NCI-H1694 (cell line): Measurements from ENCODE around the gene MDC1.

Experiments
- DNase-seq: peaks from one replicate; lab custom pipeline; 2025; lab: John Stamatoyannopoulos, UW

The MDC1 gene

DNA sequence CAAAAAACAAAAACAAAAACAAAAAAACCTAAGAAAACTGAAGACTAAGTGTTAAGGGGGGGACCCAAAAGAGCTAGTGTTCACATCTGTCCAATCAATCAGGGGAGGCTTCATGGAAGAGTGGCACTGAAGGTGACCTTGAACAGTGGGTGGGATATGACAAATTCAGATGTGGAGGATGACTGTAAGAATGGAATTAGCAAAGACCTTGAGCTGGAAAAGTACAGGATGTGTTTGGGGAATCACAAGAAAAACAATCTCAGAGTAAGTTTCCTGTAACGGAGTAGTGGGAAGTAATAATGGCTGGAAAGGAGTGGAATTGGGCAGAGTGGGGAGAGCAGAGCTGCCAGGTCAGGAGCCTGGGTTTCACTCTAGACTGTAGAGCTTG lies 30.2 kb upstream of the MDC1 start:
- DNase-seq, result no peak

DNA sequence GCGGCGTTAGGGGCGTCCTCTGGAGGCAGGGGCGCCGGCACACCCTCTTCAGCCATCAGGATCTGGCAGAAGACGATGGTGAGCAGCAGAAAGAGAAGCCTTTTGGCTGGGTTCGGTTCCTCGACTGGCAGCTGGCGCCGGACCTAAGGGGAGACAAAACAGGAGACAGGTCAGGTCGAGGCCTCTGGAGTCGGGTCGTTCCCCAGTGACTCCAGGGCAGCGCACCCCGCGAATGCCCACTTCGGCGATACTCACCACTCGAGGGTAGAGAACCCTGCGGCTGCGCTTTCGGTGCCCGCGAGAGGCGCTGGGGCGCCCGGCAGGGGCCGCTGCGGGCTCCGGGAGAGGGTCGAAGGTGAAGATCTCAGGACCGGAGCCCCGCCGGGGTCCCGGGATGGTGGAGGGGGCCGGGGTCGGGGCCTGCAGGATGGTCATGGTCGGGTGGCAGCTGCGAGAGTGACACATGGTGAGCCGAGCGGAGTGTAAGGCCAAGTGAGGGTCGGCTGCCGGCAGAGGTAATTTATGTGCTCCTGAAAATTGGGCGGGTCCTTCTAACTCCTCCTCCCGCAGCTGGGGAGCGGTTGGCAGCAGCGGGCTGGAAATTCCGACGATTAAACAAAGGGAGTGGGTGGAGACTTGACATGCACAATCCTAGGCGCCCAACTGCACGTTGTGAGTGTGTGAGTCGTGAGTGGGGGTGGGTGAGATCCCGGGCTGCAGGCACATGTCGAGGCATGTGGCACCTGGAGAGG lies 27.1 kb upstream of the MDC1 start, which contains the start of gene IER3:
IER3 (minus strand) TSS at position 494 of the 752 bp plus-strand sequence; CDS start at position 465, 29 bp downstream.
- DNase-seq, result peak; percentile 63

DNA sequence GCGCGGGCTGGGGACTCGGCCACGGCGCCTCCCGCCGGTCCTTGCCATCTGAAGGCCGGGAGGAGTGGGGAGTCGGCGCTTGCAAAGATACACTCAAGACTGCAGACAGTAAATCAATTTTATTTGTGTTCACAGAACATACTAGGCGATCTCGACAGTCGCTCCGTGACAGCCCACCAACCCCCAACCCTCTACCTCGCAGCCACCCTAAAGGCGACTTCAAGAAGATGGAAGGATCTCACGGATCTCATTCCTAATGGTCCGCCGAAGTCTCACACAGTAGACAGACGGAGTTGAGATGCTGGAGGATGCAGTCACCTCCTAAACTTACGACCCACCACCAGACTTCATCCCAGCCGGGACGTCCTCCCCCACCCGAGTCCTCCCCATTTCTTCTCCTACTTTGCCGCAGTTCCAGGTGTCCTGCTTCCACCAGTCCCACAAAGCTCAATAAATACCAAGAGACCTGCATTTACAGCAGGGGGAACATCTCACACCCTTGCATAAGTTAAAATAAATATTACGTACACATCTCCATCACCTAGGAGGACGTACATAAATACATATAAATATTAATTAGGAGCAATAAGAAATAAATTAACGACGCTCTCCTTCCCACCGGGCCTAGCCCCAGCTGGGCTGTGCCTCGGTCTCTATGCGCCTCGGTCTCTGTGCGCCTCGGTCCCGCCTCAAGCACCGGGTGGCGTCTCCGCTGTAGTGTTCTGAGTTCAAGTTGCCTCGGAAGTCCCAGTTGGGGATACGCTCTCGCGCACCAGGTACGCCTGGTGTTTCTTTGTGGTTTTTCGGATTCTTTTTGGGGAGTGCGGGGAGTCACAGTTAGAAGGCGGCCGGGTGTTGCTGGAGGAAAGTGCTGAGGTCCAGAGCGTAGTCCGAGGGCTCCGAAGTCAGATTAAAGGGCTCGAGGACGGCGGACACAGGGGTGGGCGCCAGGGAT lies 26.3 kb upstream of the MDC1 start:
- DNase-seq, result no peak

DNA sequence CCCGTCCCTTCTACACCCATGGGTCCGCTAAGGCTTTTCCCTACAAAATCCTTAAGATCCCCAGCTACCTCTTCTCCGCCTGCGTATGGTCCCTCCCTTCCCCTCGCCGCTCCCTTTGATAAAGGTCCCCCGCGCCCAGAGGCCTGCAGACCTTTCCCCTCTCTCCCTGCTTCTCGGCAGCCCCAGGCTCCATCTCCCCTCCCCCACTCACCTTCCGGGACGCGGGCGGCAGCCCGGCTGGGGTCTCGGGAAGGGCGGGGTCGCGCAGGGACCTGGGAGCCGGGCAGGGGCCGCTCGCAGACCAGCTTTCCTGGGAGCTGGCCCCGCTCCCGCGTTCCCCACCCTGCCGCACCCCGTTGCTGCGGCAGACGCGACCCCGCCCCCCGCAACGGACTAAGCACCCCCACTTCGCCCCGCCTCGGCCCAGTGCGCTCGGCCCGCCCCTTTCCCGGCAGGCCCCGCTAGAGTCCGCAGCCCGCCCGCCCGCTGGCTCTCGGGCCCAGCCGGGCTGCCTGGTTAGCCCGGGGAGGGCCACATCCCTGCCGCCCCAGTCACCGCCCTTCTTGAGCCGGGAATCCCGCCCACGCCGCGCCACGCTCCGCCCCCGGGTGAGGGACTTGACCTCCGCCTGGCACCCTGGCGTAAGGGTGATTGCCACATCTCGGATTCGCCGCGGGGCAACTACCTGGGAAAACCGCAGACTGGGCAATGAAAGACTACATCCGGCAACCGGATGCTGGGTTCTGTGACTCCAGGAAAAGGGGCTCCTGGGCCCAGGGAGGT lies 25.4 kb upstream of the MDC1 start, which contains the start of gene FLOT1:
FLOT1 (minus strand) TSS at position 372 of the 783 bp plus-strand sequence. CDS start 498 bp downstream, outside the sequence.
- peak; percentile 39 for DNase-seq

- no peak for DNase-seq
Observed at GRCh38 chr6:30741789-30742315, 24.8 kb upstream of the MDC1 start.

DNA sequence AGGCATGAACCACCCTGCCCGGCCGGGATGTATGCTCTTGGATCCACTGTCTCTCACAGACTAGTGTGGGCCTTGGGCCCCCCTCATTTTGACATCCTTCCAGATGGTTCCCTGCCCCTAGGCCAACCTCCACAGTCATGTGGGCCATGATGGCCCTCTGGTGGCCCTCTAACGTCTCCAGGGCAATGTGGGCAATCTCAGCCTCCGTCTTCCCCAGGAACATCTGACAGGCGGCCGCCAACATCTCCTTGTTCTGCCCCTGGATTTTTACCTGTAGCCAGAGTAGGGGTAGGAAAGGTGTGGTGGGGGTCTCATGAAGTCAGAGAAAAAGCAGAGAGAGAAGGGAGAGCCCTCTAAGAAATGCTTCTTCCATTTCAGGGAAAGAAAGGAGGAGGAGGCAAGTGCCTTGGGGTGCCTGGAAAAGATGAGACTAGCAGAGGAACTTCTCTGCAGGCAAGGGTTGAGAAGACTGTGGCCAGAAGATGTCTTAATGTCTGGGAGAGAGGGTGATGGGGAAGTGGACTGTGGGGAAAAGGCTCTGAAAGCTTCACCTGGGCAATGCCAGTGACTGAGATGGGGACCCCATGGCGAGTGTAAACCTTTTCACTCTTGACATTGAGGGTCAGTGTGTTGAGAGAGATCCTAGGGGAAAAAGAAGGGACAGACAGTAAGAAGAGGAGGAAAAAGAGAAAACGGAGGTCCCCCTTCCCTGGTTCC lies 24.1 kb upstream of the MDC1 start:
- DNase-seq, result no peak

- DNase-seq, result no peak
Observed at GRCh38 chr6:30740540-30740870, 23.4 kb upstream of the MDC1 start.

GRCh38 chr6:30738532-30738931 lies 21.5 kb upstream of the MDC1 start:
- no peak for DNase-seq

DNA sequence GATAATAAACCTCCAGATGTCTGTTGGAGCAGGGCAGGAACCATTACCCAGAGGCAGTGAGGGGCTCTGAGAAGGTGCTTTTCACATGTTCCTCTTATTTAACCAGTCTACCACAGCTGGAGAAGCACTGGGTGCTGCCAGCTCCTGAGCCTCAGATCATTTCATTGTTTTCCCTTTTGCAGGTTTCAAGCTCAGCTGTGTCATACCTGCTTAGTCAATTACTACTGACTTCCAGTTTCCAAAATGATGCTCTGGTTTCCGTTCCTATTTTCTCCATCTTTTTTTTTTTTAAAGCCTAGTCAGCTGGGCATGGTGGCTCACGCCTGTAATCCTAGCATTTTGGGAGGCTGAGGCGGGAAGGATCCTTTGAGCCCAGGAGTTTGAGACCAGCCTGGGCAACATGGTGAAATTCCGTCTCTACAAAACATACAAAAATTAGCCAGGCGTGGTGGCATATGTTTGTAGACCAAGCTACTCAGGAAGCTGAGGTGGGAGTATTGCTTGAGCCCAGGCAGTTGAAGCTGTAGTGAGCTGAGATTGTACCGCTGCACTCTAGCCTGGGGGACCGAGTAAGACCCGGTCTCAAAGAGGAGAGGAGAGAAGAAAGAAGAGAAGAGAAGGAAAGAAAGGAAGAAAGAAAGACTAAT lies 18.7 kb upstream of the MDC1 start:
- DNase-seq, result no peak

- no peak for DNase-seq
Observed at GRCh38 chr6:30732237-30732943, 15.3 kb upstream of the MDC1 start.

DNA sequence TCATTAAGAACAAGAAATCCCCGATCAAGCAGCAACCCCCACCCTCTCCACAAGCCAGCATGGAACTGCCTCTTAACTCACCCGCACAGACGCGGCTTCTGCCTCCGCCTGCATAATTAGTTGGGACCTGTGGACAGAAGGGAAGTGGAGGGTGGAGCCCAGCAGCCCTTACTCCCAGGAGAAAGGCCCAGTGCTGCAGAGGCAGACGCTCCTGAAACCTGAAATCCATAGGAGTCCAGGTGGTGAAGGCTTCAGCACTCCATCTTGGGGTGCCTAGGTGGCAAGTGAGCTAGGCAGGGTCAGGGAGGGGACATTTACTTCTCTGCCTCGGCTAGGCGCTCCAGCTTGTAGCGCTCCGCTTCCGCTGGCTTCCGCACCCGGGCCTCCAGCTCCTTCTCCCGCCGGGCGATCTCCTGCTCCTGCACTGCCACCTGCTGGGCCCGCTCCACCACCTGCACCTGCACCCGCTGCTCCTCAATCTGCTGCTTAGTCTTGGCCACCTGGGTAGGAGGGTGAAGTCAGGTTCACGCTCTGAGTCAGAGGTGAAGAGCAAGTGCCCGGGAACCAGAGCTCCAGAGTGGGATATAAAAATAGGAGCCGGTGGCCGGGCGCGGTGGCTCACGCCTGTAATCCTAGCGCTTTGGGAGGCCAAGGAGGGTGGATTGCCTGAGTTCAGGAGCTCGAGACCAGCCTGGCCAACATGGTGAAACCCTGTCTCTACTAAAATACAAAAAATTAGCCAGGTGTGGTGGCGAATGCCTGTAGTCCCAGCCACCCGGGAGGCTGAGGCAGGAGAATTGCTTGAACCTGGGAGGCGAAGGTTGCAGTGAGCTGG lies 13.7 kb upstream of the MDC1 start:
- peak; percentile 33 for DNase-seq

DNA sequence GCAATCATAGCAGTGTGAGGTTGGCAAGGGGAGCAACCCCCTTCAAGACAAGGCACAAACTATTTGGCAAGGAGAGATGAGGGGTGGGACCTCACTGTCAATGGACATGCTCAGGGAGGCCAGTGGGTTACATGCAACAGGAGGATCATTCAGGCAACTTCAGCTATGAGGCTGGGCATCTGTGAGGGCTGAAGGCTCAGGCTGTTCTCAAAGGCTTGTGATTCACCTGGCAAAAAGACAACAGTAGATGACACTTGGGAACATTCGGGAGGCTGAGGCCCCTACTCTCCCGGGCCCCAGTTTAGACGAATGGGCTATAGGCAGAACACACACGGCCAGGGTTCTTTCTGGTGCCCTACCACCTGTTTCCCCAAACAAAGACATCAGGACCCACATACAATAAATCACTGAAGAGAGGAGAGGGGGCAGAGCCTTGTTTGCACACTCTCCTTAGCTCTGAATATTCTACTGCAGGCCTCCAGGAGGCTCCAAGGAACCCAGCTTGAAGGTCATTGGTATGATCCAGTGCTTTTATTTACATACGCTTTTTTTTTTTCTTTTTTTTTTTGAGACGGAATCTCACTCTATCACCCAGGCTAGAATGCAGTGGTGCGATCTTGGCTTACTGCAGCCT lies 11.0 kb upstream of the MDC1 start:
- DNase-seq, result no peak

DNA sequence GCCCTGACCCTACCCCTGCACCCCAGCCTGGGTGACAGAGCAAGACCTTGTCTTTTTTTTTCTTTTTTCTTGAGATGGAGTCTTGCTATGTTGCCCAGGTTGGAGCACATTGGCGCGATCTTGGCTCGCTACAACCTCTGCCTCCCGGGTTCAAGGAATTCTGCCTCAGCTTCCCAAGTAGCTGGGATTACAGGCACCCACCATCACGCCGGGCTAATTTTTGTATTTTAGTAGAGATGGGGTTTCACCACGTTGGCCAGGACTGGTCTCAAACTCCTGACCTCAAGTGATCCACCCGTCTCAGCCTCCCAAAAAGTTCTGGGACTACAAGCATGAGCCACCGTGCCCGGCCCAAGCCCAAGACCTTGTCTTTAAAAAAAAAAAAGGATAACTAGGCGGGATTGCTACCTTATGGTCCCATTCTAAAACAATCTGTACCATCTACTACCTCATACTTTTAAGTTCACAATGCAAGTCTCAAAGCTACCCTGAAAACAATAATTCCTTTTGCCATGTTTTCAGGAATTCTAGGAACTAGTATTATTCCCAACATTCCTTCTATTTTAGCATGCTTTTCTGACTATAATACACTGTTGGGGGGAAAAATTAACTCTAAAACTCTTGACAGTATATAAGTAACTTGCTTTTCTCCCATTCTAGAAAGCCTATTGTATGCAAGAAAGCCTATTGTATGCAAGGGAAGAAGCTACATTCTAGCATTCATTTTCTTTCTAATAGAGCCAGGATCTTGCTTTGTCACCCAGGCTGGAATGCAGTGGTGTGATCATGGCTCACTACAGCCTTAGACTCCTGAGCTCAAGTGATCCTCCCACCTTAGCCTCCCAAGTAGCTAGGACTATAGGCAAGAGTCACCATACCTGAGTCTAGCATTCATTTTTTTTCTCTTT lies 9.7 kb upstream of the MDC1 start:
- DNase-seq, result no peak

DNA sequence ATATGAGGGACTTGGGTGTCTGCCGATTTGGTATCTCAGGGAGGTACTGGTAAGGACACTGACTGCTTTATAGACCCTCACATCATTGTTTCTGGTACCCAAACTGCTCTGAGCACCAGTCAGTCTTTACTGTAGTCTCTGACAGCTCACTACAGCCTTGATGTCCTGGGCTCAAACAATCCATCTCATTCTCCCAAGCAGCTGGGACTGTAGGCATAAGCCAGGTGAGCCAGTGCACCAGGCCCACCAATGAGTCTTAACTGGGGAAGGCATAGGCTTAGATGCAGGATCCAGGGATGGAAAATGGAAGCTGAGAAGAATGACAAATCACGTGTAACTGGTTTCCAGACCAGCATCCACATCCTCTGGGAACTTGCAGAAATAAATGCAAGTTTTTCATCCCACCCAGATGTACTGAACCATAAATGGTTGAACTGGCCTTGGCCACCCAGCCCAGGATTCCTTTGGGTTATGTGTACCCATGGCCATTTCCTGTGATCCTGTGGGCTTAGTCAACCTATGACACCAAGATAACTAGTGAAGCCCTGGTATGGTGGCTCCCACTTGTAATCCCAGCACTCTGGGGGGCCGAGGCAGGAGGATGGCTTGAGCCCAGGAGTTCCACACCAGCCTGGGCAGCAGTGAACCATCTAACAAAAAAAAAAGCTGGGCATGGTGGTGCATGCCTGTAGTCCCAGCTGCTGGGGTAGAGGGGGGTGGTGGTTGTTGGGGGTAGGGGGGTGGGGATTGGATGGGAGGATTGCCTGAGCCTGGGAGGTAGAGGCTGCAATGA lies 8.8 kb upstream of the MDC1 start:
- no peak for DNase-seq

- no peak for DNase-seq
Observed at GRCh38 chr6:30724906-30725667, 8.0 kb upstream of the MDC1 start.
